ENCODE results near the gene ITPRID2.

GRCh38 chr2:181877181-181877664, 14.3 kb upstream of the ITPRID2 start:
- TF ChIP-seq CTCF (optimal IDR thresholded peaks at IDR 0.05 in 1 of 3, IDR thresholded peaks at IDR 0.05 in 1 of 3, conservative IDR thresholded peaks at IDR 0.05 in 1 of 3; ENCODE audit: extremely low read depth in 1 of 3, insufficient read depth in 2 of 3, low read length in 3 of 3), result peak in 1 of 3 experiments; percentile 12
- no peak for TF ChIP-seq EZH2 (IDR thresholded peaks at IDR 0.05; ENCODE audit: low read length)

Measured in keratinocyte (primary cell).